HepG2 (cell line): ENCODE measurements around the gene MYO7B. TPM values are rescaled to one million over a fixed set of nuclear protein-coding genes. Genes with fewer than 3 reads are reported as not detected.

Experiments used
- ATAC-seq: fragments of 200-7000 bp; cut with Tn5 transposase; 3 replicates; pipeline ENCODE4 v1.9.1; 2020; ENCODE audit warnings: mild to moderate bottlenecking, moderate library complexity
- BruUV-seq: library from RNA; stranded (reverse); fragments of 400-500 nt; replicated peaks from 2 replicates; lab custom pipeline; 2021; lab: Mats Ljungman, UMichigan
- CTCF ChIA-PET: fragments of 300-600 bp; formaldehyde crosslinking; extraction: SDS; loops from one replicate; lab custom pipeline; 2021; ENCODE audit warnings: low total read pairs, inconsistent platforms, low intra/inter-chr PET ratio; lab: Yijun Ruan, JAX
- POLR2A ChIA-PET: fragments of 350-600 bp; sonication (Branson Sonifier 250); formaldehyde crosslinking; loops from one replicate; lab custom pipeline; 2020; ENCODE audit warnings: antibody characterized with exemption, inconsistent platforms; lab: Yijun Ruan, JAX
- DNase-seq: peaks from one replicate; pipeline ENCODE4 v3.0.0-alpha.2; 2015; ENCODE audit warnings: low spot score
- FAIRE-seq: peaks from 3 replicates; lab custom pipeline; 2011; peaks lifted over from hg19 to GRCh38; lab: Jason Lieb, UNC
- H2AFZ ChIP-seq: one replicate; pipeline ENCODE4 v1.6.1; 2011; ENCODE audit warnings: low read length, inconsistent platforms
- H3K27ac ChIP-seq: fragments of 300-600 bp; 3 replicates; pipeline ENCODE4 v1.8.0; 2011; ENCODE audit warnings: mixed run types, mild to moderate bottlenecking, mixed read lengths, low read length, inconsistent platforms; ENCODE audit not compliant: insufficient read depth; ENCODE audit errors: extremely low read length
- H3K27me3 ChIP-seq, 2 experiments: fragments of 200-600 bp in 1 of 2; 2 replicates in 1 of 2; 3 replicates in 1 of 2; pipeline versions ENCODE4 v1.6.0 to v1.8.0; 2011; ENCODE audit warnings: low read length in 2 of 2, mild to moderate bottlenecking in 2 of 2, moderate library complexity in 2 of 2, inconsistent platforms in 1 of 2; ENCODE audit not compliant: insufficient read depth in 2 of 2, control insufficient read depth in 1 of 2
- H3K36me3 ChIP-seq, 2 experiments: fragments of 200-600 bp in 1 of 2; replicated peaks in 1 of 2; 2 replicates in 1 of 2; 3 replicates in 1 of 2; pipeline versions ENCODE4 v1.5.1 to v1.8.0; 2011; ENCODE audit warnings: low read length in 2 of 2, inconsistent platforms in 1 of 2; ENCODE audit not compliant: insufficient read depth in 2 of 2, control insufficient read depth in 1 of 2
- H3K4me1 ChIP-seq: 2 replicates; pipeline ENCODE4 v1.5.1; 2012; ENCODE audit warnings: low read length, inconsistent platforms; ENCODE audit not compliant: insufficient read depth
- H3K4me2 ChIP-seq: 2 replicates; pipeline ENCODE4 v1.6.0; 2011; ENCODE audit warnings: low read depth, low read length, inconsistent platforms
- H3K4me3 ChIP-seq, 3 experiments: fragments of 200-600 bp in 1 of 3; sonication (generic), shearing (Covaris generic) in 1 of 3; replicated peaks in 1 of 3; 2 replicates each; pipeline ENCODE4 v1.5.1; 2011 to 2016; ENCODE audit warnings: low read length in 3 of 3, inconsistent platforms in 2 of 3, low read depth in 2 of 3, mild to moderate bottlenecking in 2 of 3, control low read depth in 1 of 3, mixed read lengths in 1 of 3; ENCODE audit not compliant: insufficient read depth in 1 of 3
- H3K79me2 ChIP-seq: one replicate; pipeline ENCODE4 v1.6.1; 2011; ENCODE audit warnings: low read length, inconsistent platforms; ENCODE audit not compliant: insufficient read depth
- H3K9ac ChIP-seq: 2 replicates; pipeline ENCODE4 v1.6.0; 2011; ENCODE audit warnings: mild to moderate bottlenecking, low read depth, low read length, inconsistent platforms; ENCODE audit not compliant: insufficient read depth
- H3K9me3 ChIP-seq: 2 replicates; pipeline ENCODE4 v1.5.1; 2012; ENCODE audit warnings: mild to moderate bottlenecking, low read length
- H4K20me1 ChIP-seq: 2 replicates; pipeline ENCODE4 v1.6.0; 2011; ENCODE audit warnings: inconsistent platforms, mild to moderate bottlenecking, low read length, moderate library complexity; ENCODE audit not compliant: insufficient read depth
- ARNT ChIP-seq: fragments of 450-650 bp; IDR thresholded peaks from 2 replicates; pipeline ENCODE4 v1.6.1; 2017
- ATF6 ChIP-seq: sonication (generic); formaldehyde crosslinking; conservative IDR thresholded peaks from 2 replicates; pipeline ENCODE4 v1.4.0; 2020; ENCODE audit warnings: missing genetic modification reagents
- BCLAF1 ChIP-seq: fragments of 450-650 bp; IDR thresholded peaks from 2 replicates; pipeline ENCODE4 v1.6.1; 2017; ENCODE audit warnings: mild to moderate bottlenecking
- BORCS8-MEF2B ChIP-seq: sonication (generic); formaldehyde crosslinking; IDR thresholded peaks from 2 replicates; pipeline ENCODE4 v1.8.0; 2022; ENCODE audit warnings: mild to moderate bottlenecking, missing genetic modification reagents
- GABPB1 ChIP-seq: IDR thresholded peaks from 2 replicates; pipeline ENCODE4 v1.6.1; 2016; ENCODE audit warnings: mild to moderate bottlenecking, missing genetic modification reagents, moderate library complexity, missing compliant biosample characterization
- HDAC2 ChIP-seq: sonication (generic); formaldehyde crosslinking; IDR thresholded peaks from 2 replicates; pipeline ENCODE4 v1.4.0; 2020; ENCODE audit warnings: missing genetic modification reagents
- ISX ChIP-seq: sonication (generic); formaldehyde crosslinking; conservative IDR thresholded peaks from 2 replicates; pipeline ENCODE4 v1.5.0; 2020; ENCODE audit warnings: missing genetic modification reagents
- MTA3 ChIP-seq: sonication (generic); formaldehyde crosslinking; IDR thresholded peaks from 2 replicates; pipeline ENCODE4 v1.4.0; 2020; ENCODE audit warnings: missing genetic modification reagents
- MTF1 ChIP-seq: sonication (generic); formaldehyde crosslinking; IDR thresholded peaks from 2 replicates; pipeline ENCODE4 v1.5.0; 2020; ENCODE audit warnings: missing genetic modification reagents
- MTF2 ChIP-seq: sonication (generic); formaldehyde crosslinking; IDR thresholded peaks from 2 replicates; pipeline ENCODE4 v1.5.0; 2020; ENCODE audit warnings: missing genetic modification reagents, borderline replicate concordance
- PATZ1 ChIP-seq: sonication (generic); formaldehyde crosslinking; IDR thresholded peaks from 2 replicates; pipeline ENCODE4 v1.4.0; 2020; ENCODE audit warnings: missing genetic modification reagents
- RBM39 ChIP-seq: fragments of 200-400 bp; formaldehyde crosslinking; IDR thresholded peaks from one replicate; pipeline ENCODE4 v1.6.1; 2018; ENCODE audit warnings: antibody characterized with exemption, mild to moderate bottlenecking, low read depth, low read length; ENCODE audit not compliant: poor library complexity, severe bottlenecking
- SIN3B ChIP-seq: fragments of 150-350 bp; IDR thresholded peaks from 2 replicates; pipeline ENCODE4 v1.6.1; 2014; ENCODE audit warnings: low read length
- SSRP1 ChIP-seq: IDR thresholded peaks from 2 replicates; pipeline ENCODE4 v1.6.1; 2016; ENCODE audit warnings: control low read depth
- ZNF629 ChIP-seq: sonication (generic); formaldehyde crosslinking; conservative IDR thresholded peaks from 2 replicates; pipeline ENCODE4 v1.5.0; 2020; ENCODE audit warnings: missing genetic modification reagents
- ZNF768 ChIP-seq: sonication (generic); formaldehyde crosslinking; IDR thresholded peaks from 2 replicates; pipeline ENCODE4 v1.4.0; 2020; ENCODE audit warnings: missing genetic modification reagents
- WGBS: methylation state at CpG from one replicate; pipeline ENCODE4 v1.1.6; 2017; ENCODE audit warnings: low lambda C conversion rate; 5-methylcytosine and 5-hydroxymethylcytosine counted together
- in situ Hi-C: cut with HindIII; loops from 2 replicates; pipeline ENCODE4 v1.10.0; 2017; ENCODE audit warnings: low pct_unique_long_range_greater_than_20kb; ENCODE audit not compliant: extremely low pct_ligation_motif_present
- intact Hi-C: fragments of 100-400 bp; cut with micrococcal nuclease; formaldehyde crosslinking; loops from one replicate; pipeline ENCODE4 v1.10.0; 2022; ENCODE audit not compliant: unreplicated experiment
- polyA plus RNA-seq, 8 experiments: library from polyadenylated mRNA; depleted of rRNA in 3 of 8; stranded (reverse) in 7 of 8; unstranded in 1 of 8; fragments of >200 nt; fragmentation: Illumina TruSeq in 4 of 8; extraction: Trizol in 4 of 8; gene quantifications; 2 replicates each; pipeline versions ENCODE4 v1.2.1 to v1.2.3, GENCODE V29; 2011 to 2016; ENCODE audit warnings: low read depth in 4 of 8, missing spikeins in 1 of 8, mixed read lengths in 1 of 8; ENCODE audit not compliant: insufficient read depth in 1 of 8
- total RNA-seq, 5 experiments: library from RNA; depleted of rRNA; stranded (reverse); fragments of >200 nt; fragmentation: Illumina TruSeq; extraction: Trizol; gene quantifications; 2 replicates each; pipeline ENCODE4 v1.2.3, GENCODE V29; 2016; ENCODE audit warnings: low read depth in 1 of 5

The MYO7B gene
- total and polyA plus RNA-seq, 2 of the 13 experiments (the other 11 are each of a cell fraction or from before 2014, with no cell fraction given): not detected

- TF ChIP-seq BCLAF1: no peak
- TF ChIP-seq RBM39: no peak
- no peak for TF ChIP-seq HDAC2 (CRISPR knock-in tag)
- no peak for TF ChIP-seq MTF2 (CRISPR knock-in tag)
- TF ChIP-seq SSRP1 (CRISPR knock-in tag): no peak
- TF ChIP-seq MTF1 (CRISPR knock-in tag): no peak
- no peak for TF ChIP-seq GABPB1 (CRISPR knock-in tag)
- TF ChIP-seq ISX (CRISPR knock-in tag): no peak
Observed at GRCh38 chr2:127627740-127628571, 92.5 kb downstream of the MYO7B start (continued).

GRCh38 chr2:127628767-127629614, 93.5 kb downstream of the MYO7B start:
- no peak for FAIRE-seq
- H3K27ac ChIP-seq: no peak overlapping the region
- no TSS peak for BruUV-seq
- no peak overlapping the region for H3K9ac ChIP-seq
- CTCF ChIA-PET: no interaction called here
- no peak for ATAC-seq
- DNase-seq: no peak
- H3K4me3 ChIP-seq: no peak overlapping the region
- H3K36me3 ChIP-seq: no peaks in the 10 kb centered on the region
- H3K9me3 ChIP-seq: no peaks in the 10 kb centered on the region
- no peak overlapping the region for H2AFZ ChIP-seq
- no peaks in the 10 kb centered on the region for H3K79me2 ChIP-seq
- POLR2A ChIA-PET: no interaction called here
- H4K20me1 ChIP-seq: no peaks in the 10 kb centered on the region
- H3K4me1 ChIP-seq: no peaks in the 10 kb centered on the region; the same call in 1 of the 2 replicates
- H3K4me2 ChIP-seq: no peak overlapping the region
- WGBS: 33% methylated on average over 13 of the region's 17 CpGs
- intact Hi-C loops: no loop called here
- in situ Hi-C loops: no loop called here
- peaks cover 28 to 94% of the 10 kb centered on the region in 2 experiments for H3K27me3 ChIP-seq
- TF ChIP-seq PATZ1 (CRISPR knock-in tag) (no peak), ZNF629 (CRISPR knock-in tag) (peak; percentile 42), MTA3 (CRISPR knock-in tag) (no peak), ZNF768 (CRISPR knock-in tag) (peak; percentile 78), BORCS8-MEF2B (no peak), ARNT (no peak), SIN3B (no peak), ATF6 (no peak)
